ENCODE measurements around the gene CDON. TPM values are rescaled to one million over a fixed set of nuclear protein-coding genes. Genes with fewer than 3 reads are reported as not detected.

CDON gene
- total RNA-seq, 1 experiment from 2014 or later = 17.1 TPM

- POLR2A ChIA-PET = no interaction called here
- in situ Hi-C loops (cut with HindIII; ENCODE audit: low pct_unique_long_range_greater_than_20kb, low sequenced_read_pairs) = no loop called here
These were observed 8.3 kb downstream of the CDON start for GRCh38 chr11:126054408-126054807.

DNA sequence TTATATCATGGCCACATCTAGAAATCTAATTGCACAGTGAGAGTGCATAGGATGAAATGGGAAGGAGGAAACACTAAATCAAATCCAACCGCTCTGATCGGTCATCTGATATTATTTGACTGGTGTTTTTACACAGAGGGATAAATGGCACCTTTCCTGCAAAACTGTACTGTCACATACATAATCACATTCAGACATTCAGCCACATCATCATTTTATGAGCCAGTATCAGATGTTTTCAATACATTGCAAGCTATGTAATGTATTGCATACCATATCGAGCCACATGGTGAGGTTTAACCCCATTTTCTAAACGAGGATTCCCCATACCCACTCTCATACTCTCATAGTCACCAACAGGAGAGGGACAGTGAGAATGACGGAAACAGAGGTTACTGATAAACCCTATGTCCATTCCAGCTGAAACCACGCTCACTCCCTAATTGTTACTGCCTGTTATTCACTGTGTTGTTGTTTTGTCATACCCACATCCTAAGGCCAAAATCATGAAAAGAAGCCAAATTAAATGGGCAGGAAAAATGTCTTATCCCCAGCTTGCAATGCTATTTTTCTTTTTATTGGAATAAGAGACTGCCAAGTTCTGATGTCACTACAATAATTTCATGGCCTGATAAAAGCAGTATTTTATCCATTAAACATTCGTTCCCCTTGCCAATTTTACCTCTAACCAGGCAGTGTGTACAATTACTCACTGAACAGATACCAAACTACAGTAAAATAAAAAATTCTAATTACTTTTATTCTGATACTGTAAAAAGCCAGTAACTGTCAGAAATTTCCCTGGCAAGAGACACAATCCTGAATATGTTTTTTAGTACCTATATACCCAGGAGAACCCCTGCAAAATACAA, 9.0 kb downstream of the CDON start:
- TF ChIP-seq TCF7L2 (IDR thresholded peaks at IDR 0.05; ENCODE audit: low read depth, low read length) (no peak), POLR2AphosphoS5 (IDR thresholded peaks at IDR 0.05; ENCODE audit: low read depth, low read length) (no peak), SIN3A (IDR thresholded peaks at IDR 0.05; ENCODE audit: borderline replicate concordance, insufficient read depth, low read depth, low read length) (no peak)
- TF ChIP-seq, protein P1, sequence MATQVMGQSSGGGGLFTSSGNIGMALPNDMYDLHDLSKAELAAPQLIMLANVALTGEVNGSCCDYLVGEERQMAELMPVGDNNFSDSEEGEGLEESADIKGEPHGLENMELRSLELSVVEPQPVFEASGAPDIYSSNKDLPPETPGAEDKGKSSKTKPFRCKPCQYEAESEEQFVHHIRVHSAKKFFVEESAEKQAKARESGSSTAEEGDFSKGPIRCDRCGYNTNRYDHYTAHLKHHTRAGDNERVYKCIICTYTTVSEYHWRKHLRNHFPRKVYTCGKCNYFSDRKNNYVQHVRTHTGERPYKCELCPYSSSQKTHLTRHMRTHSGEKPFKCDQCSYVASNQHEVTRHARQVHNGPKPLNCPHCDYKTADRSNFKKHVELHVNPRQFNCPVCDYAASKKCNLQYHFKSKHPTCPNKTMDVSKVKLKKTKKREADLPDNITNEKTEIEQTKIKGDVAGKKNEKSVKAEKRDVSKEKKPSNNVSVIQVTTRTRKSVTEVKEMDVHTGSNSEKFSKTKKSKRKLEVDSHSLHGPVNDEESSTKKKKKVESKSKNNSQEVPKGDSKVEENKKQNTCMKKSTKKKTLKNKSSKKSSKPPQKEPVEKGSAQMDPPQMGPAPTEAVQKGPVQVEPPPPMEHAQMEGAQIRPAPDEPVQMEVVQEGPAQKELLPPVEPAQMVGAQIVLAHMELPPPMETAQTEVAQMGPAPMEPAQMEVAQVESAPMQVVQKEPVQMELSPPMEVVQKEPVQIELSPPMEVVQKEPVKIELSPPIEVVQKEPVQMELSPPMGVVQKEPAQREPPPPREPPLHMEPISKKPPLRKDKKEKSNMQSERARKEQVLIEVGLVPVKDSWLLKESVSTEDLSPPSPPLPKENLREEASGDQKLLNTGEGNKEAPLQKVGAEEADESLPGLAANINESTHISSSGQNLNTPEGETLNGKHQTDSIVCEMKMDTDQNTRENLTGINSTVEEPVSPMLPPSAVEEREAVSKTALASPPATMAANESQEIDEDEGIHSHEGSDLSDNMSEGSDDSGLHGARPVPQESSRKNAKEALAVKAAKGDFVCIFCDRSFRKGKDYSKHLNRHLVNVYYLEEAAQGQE (IDR thresholded peaks at IDR 0.05; ENCODE audit: insufficient read depth in 1 of 2, low read depth in 2 of 2, low read length in 1 of 2) = no peak
- TF ChIP-seq, protein P2, sequence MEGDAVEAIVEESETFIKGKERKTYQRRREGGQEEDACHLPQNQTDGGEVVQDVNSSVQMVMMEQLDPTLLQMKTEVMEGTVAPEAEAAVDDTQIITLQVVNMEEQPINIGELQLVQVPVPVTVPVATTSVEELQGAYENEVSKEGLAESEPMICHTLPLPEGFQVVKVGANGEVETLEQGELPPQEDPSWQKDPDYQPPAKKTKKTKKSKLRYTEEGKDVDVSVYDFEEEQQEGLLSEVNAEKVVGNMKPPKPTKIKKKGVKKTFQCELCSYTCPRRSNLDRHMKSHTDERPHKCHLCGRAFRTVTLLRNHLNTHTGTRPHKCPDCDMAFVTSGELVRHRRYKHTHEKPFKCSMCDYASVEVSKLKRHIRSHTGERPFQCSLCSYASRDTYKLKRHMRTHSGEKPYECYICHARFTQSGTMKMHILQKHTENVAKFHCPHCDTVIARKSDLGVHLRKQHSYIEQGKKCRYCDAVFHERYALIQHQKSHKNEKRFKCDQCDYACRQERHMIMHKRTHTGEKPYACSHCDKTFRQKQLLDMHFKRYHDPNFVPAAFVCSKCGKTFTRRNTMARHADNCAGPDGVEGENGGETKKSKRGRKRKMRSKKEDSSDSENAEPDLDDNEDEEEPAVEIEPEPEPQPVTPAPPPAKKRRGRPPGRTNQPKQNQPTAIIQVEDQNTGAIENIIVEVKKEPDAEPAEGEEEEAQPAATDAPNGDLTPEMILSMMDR (IDR thresholded peaks at IDR 0.05) = no peak
- no peaks in the 10 kb centered on the region for H3K4me1 ChIP-seq (ENCODE audit: control insufficient read depth, insufficient read depth, low read length)
- ChIA-PET POLR2A (interaction anchor here (0.5 kb wide), 1 partner anchor 151 kb away, joined by 11 read pairs; the partner anchor contains the start of gene PUS3), CTCF (interaction anchor here (0.5 to 0.6 kb wide), 2 partner anchors 16 to 141 kb away, joined by 4 to 6 read pairs; no protein-coding TSS in a partner anchor)
- H3K4me3 ChIP-seq (ENCODE audit: low read depth in 2 of 2, low read length in 2 of 2) = no peak overlapping the region
- H3K36me3 ChIP-seq (ENCODE audit: control insufficient read depth, insufficient read depth, low read length) = no peaks in the 10 kb centered on the region
- no peaks in the 10 kb centered on the region for H3K9me3 ChIP-seq (ENCODE audit: control insufficient read depth, insufficient read depth, low read depth, low read length)
- no peak overlapping the region for H3K27ac ChIP-seq (ENCODE audit: low read length)
- no peak for ATAC-seq
- no peaks in the 10 kb centered on the region for H3K27me3 ChIP-seq (ENCODE audit: control insufficient read depth, insufficient read depth, low read length)
- DNase-seq (ENCODE audit: low read depth, low spot score) = no peak
- intact Hi-C loops (cut with micrococcal nuclease; ENCODE audit: unreplicated experiment) (no loop called here), in situ Hi-C loops (cut with HindIII; ENCODE audit: low pct_unique_long_range_greater_than_20kb, low sequenced_read_pairs) (no loop called here)
- no TSS peak for BruUV-seq (replicated peaks)

More at GRCh38 chr11:126054408-126054807, 8.3 kb downstream of the CDON start:
- ATAC-seq (no peak), DNase-seq (ENCODE audit: low read depth, low spot score) (no peak)
- Histone ChIP-seq H3K4me1 (ENCODE audit: control insufficient read depth, insufficient read depth, low read length) (no peaks in the 10 kb centered on the region), H3K9me3 (ENCODE audit: control insufficient read depth, insufficient read depth, low read depth, low read length) (no peaks in the 10 kb centered on the region), H3K36me3 (ENCODE audit: control insufficient read depth, insufficient read depth, low read length) (no peaks in the 10 kb centered on the region), H3K27ac (ENCODE audit: low read length) (no peak overlapping the region), H3K27me3 (ENCODE audit: control insufficient read depth, insufficient read depth, low read length) (no peaks in the 10 kb centered on the region), H3K4me3 (ENCODE audit: low read depth in 2 of 2, low read length in 2 of 2) (no peak overlapping the region)
- intact Hi-C loops (cut with micrococcal nuclease; ENCODE audit: unreplicated experiment) = no loop called here
- CTCF ChIA-PET = no interaction called here
- TF ChIP-seq SIN3A (IDR thresholded peaks at IDR 0.05; ENCODE audit: borderline replicate concordance, insufficient read depth, low read depth, low read length) (no peak), TCF7L2 (IDR thresholded peaks at IDR 0.05; ENCODE audit: low read depth, low read length) (no peak), POLR2AphosphoS5 (IDR thresholded peaks at IDR 0.05; ENCODE audit: low read depth, low read length) (no peak)
- TF ChIP-seq, protein P2 (IDR thresholded peaks at IDR 0.05) = no peak
- TF ChIP-seq, protein P1 (IDR thresholded peaks at IDR 0.05; ENCODE audit: insufficient read depth in 1 of 2, low read depth in 2 of 2, low read length in 1 of 2) = no peak
- BruUV-seq (replicated peaks) = no TSS peak

All from Panc1 (cell line).